Loucy (cell line): ENCODE results near the gene DVL3.

ENCODE experiments used
- H2AFZ ChIP-seq: fragments of 200-600 bp; sonication (generic); 2 replicates; pipeline ENCODE4 v1.6.0; 2016; ENCODE audit warnings: antibody characterized with exemption, mild to moderate bottlenecking, low read length, moderate library complexity
- H3F3A ChIP-seq: fragments of 200-600 bp; 2 replicates; pipeline ENCODE4 v1.6.0; 2016; ENCODE audit warnings: antibody characterized with exemption, low read depth, mild to moderate bottlenecking
- H3K27me3 ChIP-seq: fragments of 200-600 bp; sonication (generic); 2 replicates; pipeline ENCODE4 v1.6.1; 2014; ENCODE audit warnings: low read length, mild to moderate bottlenecking; ENCODE audit not compliant: insufficient read depth, poor library complexity, severe bottlenecking
- H3K36me3 ChIP-seq: fragments of 200-600 bp; sonication (generic); 2 replicates; pipeline ENCODE4 v1.6.1; 2016; ENCODE audit warnings: low read length; ENCODE audit not compliant: insufficient read depth
- H3K4me1 ChIP-seq: fragments of 200-600 bp; sonication (generic); 2 replicates; pipeline ENCODE4 v1.5.1; 2014; ENCODE audit warnings: low read length, mild to moderate bottlenecking; ENCODE audit not compliant: insufficient read depth, poor library complexity, severe bottlenecking
- H3K4me2 ChIP-seq: fragments of 200-600 bp; sonication (generic); 2 replicates; pipeline ENCODE4 v1.6.0; 2014; ENCODE audit warnings: antibody characterized with exemption, low read length, low read depth, mild to moderate bottlenecking; ENCODE audit not compliant: poor library complexity, severe bottlenecking
- H3K4me3 ChIP-seq: fragments of 200-600 bp; sonication (generic); 2 replicates; pipeline ENCODE4 v1.5.1; 2014; ENCODE audit warnings: low read length, mild to moderate bottlenecking, mixed read lengths; ENCODE audit not compliant: poor library complexity, severe bottlenecking
- H3K79me2 ChIP-seq: fragments of 200-600 bp; sonication (generic); 2 replicates; pipeline ENCODE4 v1.6.1; 2014; ENCODE audit warnings: low read length; ENCODE audit not compliant: insufficient read depth
- H3K9ac ChIP-seq: fragments of 200-600 bp; sonication (generic); 2 replicates; pipeline ENCODE4 v1.6.0; 2014; ENCODE audit warnings: mild to moderate bottlenecking, low read depth, low read length, moderate library complexity; ENCODE audit not compliant: poor library complexity, severe bottlenecking
- H3K9me2 ChIP-seq: fragments of 200-600 bp; sonication (generic); replicated peaks from 2 replicates; pipeline ENCODE4 v1.6.1; 2016; ENCODE audit warnings: low read depth, low read length, mixed read lengths
- H3K9me3 ChIP-seq: fragments of 200-600 bp; sonication (generic); 2 replicates; pipeline ENCODE4 v1.6.1; 2014; ENCODE audit warnings: mild to moderate bottlenecking, antibody characterized with exemption, low read length, low read depth; ENCODE audit not compliant: insufficient read depth
- H4K20me1 ChIP-seq: fragments of 200-600 bp; sonication (generic); 2 replicates; pipeline ENCODE4 v1.6.0; 2014; ENCODE audit warnings: antibody characterized with exemption, low read length, mild to moderate bottlenecking; ENCODE audit not compliant: insufficient read depth, poor library complexity, severe bottlenecking
- CTCF ChIP-seq: fragments of 200-600 bp; sonication (generic); conservative IDR thresholded peaks from 2 replicates; pipeline ENCODE4 v1.5.1; 2014; ENCODE audit warnings: mild to moderate bottlenecking, antibody characterized with exemption, low read length
- EZH2phosphoT487 ChIP-seq: fragments of 200-600 bp; IDR thresholded peaks from 2 replicates; pipeline ENCODE4 v1.6.1; 2018; ENCODE audit warnings: antibody characterized with exemption, mild to moderate bottlenecking, moderate library complexity, borderline replicate concordance

Gene DVL3

DNA sequence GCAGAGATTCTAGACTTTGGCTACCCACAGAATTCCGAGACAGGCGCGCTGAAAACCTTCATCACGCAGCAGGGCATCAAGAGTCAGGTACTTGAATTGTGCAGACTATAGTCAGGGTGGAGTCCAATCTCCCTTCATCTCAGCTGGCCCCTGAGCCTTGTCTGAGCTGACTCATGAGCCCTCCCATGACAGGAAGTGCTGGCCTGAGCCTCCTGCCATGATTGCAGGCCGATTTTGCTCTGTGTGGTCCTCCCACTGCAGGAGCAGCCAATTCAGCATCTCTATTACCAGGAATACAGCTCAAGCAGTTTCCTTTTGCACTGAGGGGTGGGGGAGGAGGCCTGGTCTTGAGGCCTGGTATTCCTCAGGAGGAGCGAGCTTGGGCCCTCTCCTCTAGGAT lies 25.0 kb downstream of the DVL3 start:
- H3K9ac ChIP-seq, result no peak overlapping the region
- H3K79me2 ChIP-seq, result peaks cover 41% of the 10 kb centered on the region
- H3F3A ChIP-seq, result no peaks in the 10 kb centered on the region
- no peak overlapping the region for H2AFZ ChIP-seq
- peaks cover 23% of the 10 kb centered on the region for H3K4me1 ChIP-seq
- H3K4me2 ChIP-seq, result no peak overlapping the region
- H3K4me3 ChIP-seq, result no peak overlapping the region
- peaks cover 59% of the 10 kb centered on the region; the same call in 1 of the 2 replicates for H3K36me3 ChIP-seq
- no peaks in the 10 kb centered on the region for H3K27me3 ChIP-seq
- no peaks in the 10 kb centered on the region for H3K9me2 ChIP-seq
- H4K20me1 ChIP-seq, result peaks cover 6% of the 10 kb centered on the region
- H3K9me3 ChIP-seq, result no peaks in the 10 kb centered on the region
- TF ChIP-seq EZH2phosphoT487, result no peak
- no peak for TF ChIP-seq CTCF

DNA sequence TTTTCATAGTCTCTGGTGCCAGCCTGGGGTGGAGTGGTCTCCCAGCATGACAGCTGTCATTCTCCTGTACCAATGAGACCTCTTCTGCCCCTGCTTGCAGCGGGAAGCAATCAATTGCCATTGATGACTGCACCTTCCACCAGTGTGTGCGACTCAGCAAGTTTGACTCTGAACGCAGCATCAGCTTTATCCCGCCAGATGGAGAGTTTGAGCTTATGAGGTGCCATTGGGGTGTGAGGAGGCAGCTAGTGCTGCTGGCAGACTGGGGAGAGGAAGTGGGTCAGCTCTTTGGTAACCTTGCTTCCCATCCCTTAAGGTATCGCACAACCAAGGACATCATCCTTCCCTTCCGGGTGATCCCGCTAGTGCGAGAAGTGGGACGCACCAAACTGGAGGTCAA lies 26.4 kb downstream of the DVL3 start:
- H3K79me2 ChIP-seq, result peaks cover 32% of the 10 kb centered on the region
- H3K4me1 ChIP-seq, result peaks cover 17% of the 10 kb centered on the region
- H3K4me3 ChIP-seq, result no peak overlapping the region
- no peak overlapping the region for H3K4me2 ChIP-seq
- H4K20me1 ChIP-seq, result peaks cover 11% of the 10 kb centered on the region
- no peaks in the 10 kb centered on the region for H3K27me3 ChIP-seq
- no peaks in the 10 kb centered on the region for H3K9me2 ChIP-seq
- H2AFZ ChIP-seq, result no peak overlapping the region
- H3K9me3 ChIP-seq, result no peaks in the 10 kb centered on the region
- no peak for TF ChIP-seq CTCF
- no peak for TF ChIP-seq EZH2phosphoT487
- peaks cover 59% of the 10 kb centered on the region; the same call in 1 of the 2 replicates for H3K36me3 ChIP-seq
- no peaks in the 10 kb centered on the region for H3F3A ChIP-seq
- H3K9ac ChIP-seq, result no peak overlapping the region

DNA sequence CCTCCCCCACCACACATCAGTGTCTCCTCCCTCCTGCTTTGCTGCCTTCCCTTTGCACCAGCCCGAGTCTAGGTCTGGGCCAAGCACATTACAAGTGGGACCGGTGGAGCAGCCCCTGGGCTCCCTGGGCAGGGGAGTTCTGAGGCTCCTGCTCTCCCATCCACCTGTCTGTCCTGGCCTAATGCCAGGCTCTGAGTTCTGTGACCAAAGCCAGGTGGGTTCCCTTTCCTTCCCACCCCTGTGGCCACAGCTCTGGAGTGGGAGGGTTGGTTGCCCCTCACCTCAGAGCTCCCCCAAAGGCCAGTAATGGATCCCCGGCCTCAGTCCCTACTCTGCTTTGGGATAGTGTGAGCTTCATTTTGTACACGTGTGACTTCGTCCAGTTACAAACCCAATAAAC lies 28.5 kb downstream of the DVL3 start:
- no peaks in the 10 kb centered on the region for H3K9me2 ChIP-seq
- H3K36me3 ChIP-seq, result peaks cover 51% of the 10 kb centered on the region; the same call in 1 of the 2 replicates
- no peaks in the 10 kb centered on the region for H3K9me3 ChIP-seq
- H3K9ac ChIP-seq, result no peak overlapping the region
- peaks cover 13% of the 10 kb centered on the region for H4K20me1 ChIP-seq
- no peaks in the 10 kb centered on the region for H3K27me3 ChIP-seq
- H3F3A ChIP-seq, result no peaks in the 10 kb centered on the region
- TF ChIP-seq EZH2phosphoT487, result no peak
- TF ChIP-seq CTCF, result no peak
- H3K4me1 ChIP-seq, result peaks cover 19% of the 10 kb centered on the region
- H3K79me2 ChIP-seq, result peaks cover 32% of the 10 kb centered on the region
- H2AFZ ChIP-seq, result no peak overlapping the region
- H3K4me2 ChIP-seq, result no peak overlapping the region
- no peak overlapping the region for H3K4me3 ChIP-seq
